HepG2 (cell line): ENCODE data around the gene ATXN1L. TPM values are rescaled to one million over a fixed set of nuclear protein-coding genes. Genes with fewer than 3 reads are reported as not detected.

Experiments used
- ADNP ChIP-seq: sonication (generic); formaldehyde crosslinking; IDR thresholded peaks from 2 replicates; pipeline ENCODE4 v1.4.0; 2020; ENCODE audit warnings: missing genetic modification reagents
- CBX1 ChIP-seq: IDR thresholded peaks from one replicate; pipeline ENCODE4 v1.6.1; 2016; ENCODE audit warnings: antibody characterized with exemption, low read depth
- CEBPB ChIP-seq: IDR thresholded peaks from 2 replicates; pipeline ENCODE4 v1.6.1; 2011; ENCODE audit warnings: low read depth, low read length, improper control_type of control experiment, borderline replicate concordance
- CREB1 ChIP-seq, 2 experiments: fragments of 450-650 bp in 1 of 2; IDR thresholded peaks; 2 replicates each; pipeline ENCODE4 v1.6.1; 2016 to 2017; ENCODE audit warnings: control low read depth in 1 of 2, mild to moderate bottlenecking in 1 of 2, missing compliant biosample characterization in 1 of 2, missing genetic modification characterization in 1 of 2
- DPF2 ChIP-seq: sonication (generic); formaldehyde crosslinking; IDR thresholded peaks from 2 replicates; pipeline ENCODE4 v1.4.0; 2020; ENCODE audit warnings: mild to moderate bottlenecking, low read depth, missing genetic modification reagents, borderline replicate concordance
- E2F5 ChIP-seq: sonication (generic); formaldehyde crosslinking; conservative IDR thresholded peaks from 2 replicates; pipeline ENCODE4 v1.4.0; 2020; ENCODE audit warnings: missing genetic modification reagents
- HHEX ChIP-seq: IDR thresholded peaks from 2 replicates; pipeline ENCODE4 v1.6.1; 2016; ENCODE audit warnings: control low read depth
- HNF4A ChIP-seq: sonication (generic); formaldehyde crosslinking; IDR thresholded peaks from 2 replicates; pipeline ENCODE4 v1.4.0; 2020; ENCODE audit warnings: missing genetic modification reagents
- IKZF4 ChIP-seq: sonication (generic); formaldehyde crosslinking; IDR thresholded peaks from 2 replicates; pipeline ENCODE4 v1.5.1; 2020; ENCODE audit warnings: borderline replicate concordance, mild to moderate bottlenecking, low read depth, missing genetic modification reagents; ENCODE audit errors: not compliant biosample characterization
- MAFG ChIP-seq: sonication (generic); formaldehyde crosslinking; IDR thresholded peaks from 2 replicates; pipeline ENCODE4 v1.5.1; 2020; ENCODE audit warnings: mild to moderate bottlenecking, missing genetic modification reagents
- MAFK ChIP-seq, 2 experiments: IDR thresholded peaks in 1 of 2; conservative IDR thresholded peaks in 1 of 2; 2 replicates each; pipeline ENCODE4 v1.6.1; 2011; ENCODE audit warnings: improper control_type of control experiment in 2 of 2, low read length in 2 of 2
- NBN ChIP-seq: fragments of 450-650 bp; conservative IDR thresholded peaks from 2 replicates; pipeline ENCODE4 v1.6.1; 2017
- NCOA1 ChIP-seq: sonication (generic); formaldehyde crosslinking; IDR thresholded peaks from 2 replicates; pipeline ENCODE4 v1.9.0; 2021; ENCODE audit warnings: missing genetic modification reagents
- SMC3 ChIP-seq: IDR thresholded peaks from 2 replicates; pipeline ENCODE4 v1.6.1; 2011; ENCODE audit warnings: low read length, improper control_type of control experiment
- SPEN ChIP-seq: sonication (generic); formaldehyde crosslinking; IDR thresholded peaks from 2 replicates; pipeline ENCODE4 v1.5.1; 2020; ENCODE audit warnings: low read depth, mild to moderate bottlenecking, missing genetic modification reagents
- TRIM24 ChIP-seq: sonication (generic); formaldehyde crosslinking; IDR thresholded peaks from 2 replicates; pipeline ENCODE4 v1.8.0; 2022; ENCODE audit warnings: mild to moderate bottlenecking, missing genetic modification reagents
- U2AF1 ChIP-seq: fragments of 200-400 bp; formaldehyde crosslinking; optimal IDR thresholded peaks from 2 replicates; pipeline ENCODE3; 2017; ENCODE audit warnings: mild to moderate bottlenecking, low read depth, low read length
- ZNF224 ChIP-seq: sonication (generic); formaldehyde crosslinking; IDR thresholded peaks from 2 replicates; pipeline ENCODE4 v1.5.0; 2020; ENCODE audit warnings: mild to moderate bottlenecking, missing genetic modification reagents
- ZNF274 ChIP-seq: sonication (generic); formaldehyde crosslinking; IDR thresholded peaks from 2 replicates; pipeline ENCODE4 v1.5.1; 2020; ENCODE audit warnings: mild to moderate bottlenecking, missing genetic modification reagents
- ZNF275 ChIP-seq: sonication (generic); formaldehyde crosslinking; IDR thresholded peaks from 2 replicates; pipeline ENCODE4 v1.8.0; 2022; ENCODE audit warnings: missing genetic modification reagents, mild to moderate bottlenecking, inconsistent platforms, borderline replicate concordance
- ZNF446 ChIP-seq: sonication (generic); formaldehyde crosslinking; IDR thresholded peaks from 2 replicates; pipeline ENCODE4 v1.5.0; 2020; ENCODE audit warnings: mild to moderate bottlenecking, missing genetic modification reagents
- ZNF496 ChIP-seq: sonication (generic); formaldehyde crosslinking; IDR thresholded peaks from 2 replicates; pipeline ENCODE4 v1.8.1; 2023; ENCODE audit warnings: mild to moderate bottlenecking, moderate library complexity, missing genetic modification reagents; ENCODE audit not compliant: insufficient replicate concordance
- ZNF546 ChIP-seq: sonication (generic); formaldehyde crosslinking; conservative IDR thresholded peaks from 2 replicates; pipeline ENCODE4 v1.8.1; 2023; ENCODE audit warnings: mild to moderate bottlenecking, missing genetic modification reagents
- ZNF570 ChIP-seq: sonication (generic); formaldehyde crosslinking; IDR thresholded peaks from 2 replicates; pipeline ENCODE4 v1.4.0; 2020; ENCODE audit warnings: mild to moderate bottlenecking, missing genetic modification reagents, borderline replicate concordance
- ZNF761 ChIP-seq: sonication (generic); formaldehyde crosslinking; conservative IDR thresholded peaks from 2 replicates; pipeline ENCODE4 v1.4.0; 2020; ENCODE audit warnings: mild to moderate bottlenecking, missing genetic modification reagents
- ZNF839 ChIP-seq: sonication (generic); formaldehyde crosslinking; IDR thresholded peaks from 2 replicates; pipeline ENCODE4 v1.4.0; 2020; ENCODE audit warnings: missing genetic modification reagents, mild to moderate bottlenecking, borderline replicate concordance
- ZNF879 ChIP-seq: sonication (generic); formaldehyde crosslinking; IDR thresholded peaks from 2 replicates; pipeline ENCODE4 v1.8.1; 2023; ENCODE audit warnings: missing genetic modification reagents
- polyA plus RNA-seq, 8 experiments: library from polyadenylated mRNA; depleted of rRNA in 3 of 8; stranded (reverse) in 7 of 8; unstranded in 1 of 8; fragments of >200 nt; fragmentation: Illumina TruSeq in 4 of 8; extraction: Trizol in 4 of 8; gene quantifications; 2 replicates each; pipeline versions ENCODE4 v1.2.1 to v1.2.3, GENCODE V29; 2011 to 2016; ENCODE audit warnings: low read depth in 4 of 8, missing spikeins in 1 of 8, mixed read lengths in 1 of 8; ENCODE audit not compliant: insufficient read depth in 1 of 8
- total RNA-seq, 5 experiments: library from RNA; depleted of rRNA; stranded (reverse); fragments of >200 nt; fragmentation: Illumina TruSeq; extraction: Trizol; gene quantifications; 2 replicates each; pipeline ENCODE4 v1.2.3, GENCODE V29; 2016; ENCODE audit warnings: low read depth in 1 of 5
- TF ChIP-seq, protein P1 (sequence below): sonication (generic); formaldehyde crosslinking; IDR thresholded peaks from 2 replicates; pipeline ENCODE4 v1.8.0; 2022; ENCODE audit warnings: mild to moderate bottlenecking, missing genetic modification reagents; ENCODE audit not compliant: insufficient replicate concordance

ATXN1L gene
- total and polyA plus RNA-seq, 2 of the 13 experiments (the other 11 are each of a cell fraction or from before 2014, with no cell fraction given) = 20.0 to 22.4 TPM

GRCh38 chr16:71894229-71894920 is 48.6 kb downstream of the ATXN1L start (continued):
- TF ChIP-seq SPEN = peak; percentile 43; the same call in 1 of the 2 replicates
- TF ChIP-seq TRIM24 = no peak
- TF ChIP-seq, protein P1, sequence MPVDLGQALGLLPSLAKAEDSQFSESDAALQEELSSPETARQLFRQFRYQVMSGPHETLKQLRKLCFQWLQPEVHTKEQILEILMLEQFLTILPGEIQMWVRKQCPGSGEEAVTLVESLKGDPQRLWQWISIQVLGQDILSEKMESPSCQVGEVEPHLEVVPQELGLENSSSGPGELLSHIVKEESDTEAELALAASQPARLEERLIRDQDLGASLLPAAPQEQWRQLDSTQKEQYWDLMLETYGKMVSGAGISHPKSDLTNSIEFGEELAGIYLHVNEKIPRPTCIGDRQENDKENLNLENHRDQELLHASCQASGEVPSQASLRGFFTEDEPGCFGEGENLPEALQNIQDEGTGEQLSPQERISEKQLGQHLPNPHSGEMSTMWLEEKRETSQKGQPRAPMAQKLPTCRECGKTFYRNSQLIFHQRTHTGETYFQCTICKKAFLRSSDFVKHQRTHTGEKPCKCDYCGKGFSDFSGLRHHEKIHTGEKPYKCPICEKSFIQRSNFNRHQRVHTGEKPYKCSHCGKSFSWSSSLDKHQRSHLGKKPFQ = peak; percentile 20
- no peak for TF ChIP-seq NBN
- TF ChIP-seq NCOA1 (CRISPR knock-in tag) = 0 out of 2 replicates have a peak, but pooled peaks have one; percentile 4
- no peak for TF ChIP-seq ADNP (CRISPR knock-in tag)
- TF ChIP-seq CREB1 (IDR thresholded peaks at IDR 0.05) = peak; percentile 20
- no peak for TF ChIP-seq CREB1 (CRISPR knock-in tag; IDR thresholded peaks at IDR 0.05)
- TF ChIP-seq CEBPB = peak; percentile 45; the same call in 1 of the 2 replicates
- TF ChIP-seq ZNF546 = no peak
- TF ChIP-seq ZNF761 (CRISPR knock-in tag) = no peak
- no peak for TF ChIP-seq E2F5 (CRISPR knock-in tag)
- TF ChIP-seq MAFG = no peak
- no peak for TF ChIP-seq U2AF1
- no peak; the same call in 1 of the 2 replicates for TF ChIP-seq ZNF879 (CRISPR knock-in tag)
- TF ChIP-seq DPF2 = no peak
- no peak for TF ChIP-seq MAFK (conservative IDR thresholded peaks at IDR 0.05 in 1 of 2, IDR thresholded peaks at IDR 0.05 in 1 of 2; ENCODE audit: low read length in 2 of 2)
- no peak for TF ChIP-seq ZNF570 (CRISPR knock-in tag)
- peak; percentile 62 for TF ChIP-seq CBX1
- TF ChIP-seq ZNF275 (CRISPR knock-in tag) = 0 out of 2 replicates have a peak, but pooled peaks have one; percentile 13
- TF ChIP-seq ZNF224 = peak; percentile 22; the same call in 1 of the 2 replicates
- no peak for TF ChIP-seq ZNF839
- TF ChIP-seq ZNF274 (CRISPR knock-in tag) = no peak
- TF ChIP-seq ZNF496 = no peak
- 0 out of 2 replicates have a peak, but pooled peaks have one; percentile 28 for TF ChIP-seq ZNF446 (CRISPR knock-in tag)
- TF ChIP-seq HHEX = no peak
- 0 out of 2 replicates have a peak, but pooled peaks have one; percentile 3 for TF ChIP-seq HNF4A (CRISPR knock-in tag)
- TF ChIP-seq SMC3 = no peak; the same call in 1 of the 2 replicates
- TF ChIP-seq IKZF4 (CRISPR knock-in tag) = no peak
